Esophagus squamous epithelium (tissue), 5 donors: ENCODE results near the gene KIF3C. TPM values are rescaled to one million over a fixed set of nuclear protein-coding genes. Genes with fewer than 3 reads are reported as not detected.
A peak's percentile ranks its signal among the peaks of the same experiment; 100 is the strongest.
"Not testable (repeated sequence)": the region's sequence is repeated elsewhere in the genome, so short reads cannot be mapped to it uniquely, and the experiment has no call there.

Experiments
- DNase-seq: peaks from one replicate; lab custom pipeline; 2025; lab: John Stamatoyannopoulos, UW
- H3K27ac ChIP-seq, 4 donors: fragments of 200-600 bp; sonication (generic); one replicate each; pipeline ENCODE4 v1.5.1; 2016 to 2019; ENCODE audit warnings: mild to moderate bottlenecking in 1 of 4
- H3K27me3 ChIP-seq, 4 donors: fragments of 200-600 bp; sonication (generic); 1 replicate in 3 of 4; 2 replicates in 1 of 4; pipeline versions ENCODE4 v1.5.1 to v1.6.0; 2017 to 2021; ENCODE audit warnings: antibody characterized with exemption in 1 of 4
- H3K36me3 ChIP-seq, 3 donors: fragments of 200-600 bp; sonication (generic); one replicate each; pipeline ENCODE4 v1.5.1; 2016 to 2019
- H3K4me1 ChIP-seq, 3 donors: fragments of 200-600 bp; sonication (generic); one replicate each; pipeline ENCODE4 v1.5.1; 2017 to 2019
- H3K4me3 ChIP-seq, 4 donors: fragments of 200-600 bp; sonication (generic); 1 replicate in 3 of 4; 2 replicates in 1 of 4; pipeline ENCODE4 v1.5.1; 2016 to 2019; ENCODE audit warnings: mild to moderate bottlenecking in 2 of 4, moderate library complexity in 1 of 4
- H3K9me3 ChIP-seq, 3 donors: fragments of 200-600 bp; sonication (generic); one replicate each; pipeline ENCODE4 v1.5.1; 2016 to 2019
- POLR2A ChIP-seq, 4 donors: fragments of 450-650 bp; IDR thresholded peaks; one replicate each; pipeline ENCODE4 v1.6.1; 2017; ENCODE audit warnings: antibody characterized with exemption in 4 of 4, mild to moderate bottlenecking in 4 of 4, moderate library complexity in 3 of 4
- WGBS, 2 donors: methylation state at CpG; one replicate each; pipeline ENCODE4 v1.1.5; 2018; 5-methylcytosine and 5-hydroxymethylcytosine counted together
- intact Hi-C: fragments of 100-400 bp; cut with DNase I; formaldehyde crosslinking; loops from one replicate; pipeline ENCODE4 v1.15.0; 2022
- total RNA-seq, 4 donors: library from RNA; depleted of rRNA; stranded (reverse); fragments of >200 nt; gene quantifications; one replicate each; pipeline ENCODE4 v1.1.0, GENCODE V29; 2016
- TF ChIP-seq, protein P1 (sequence below), 6 experiments: fragments of 450-650 bp in 4 of 6; fragments of 200-600 bp in 2 of 6; sonication (generic) in 2 of 6; IDR thresholded peaks; one replicate each; pipeline ENCODE4 v1.5.1; 2016 to 2019; ENCODE audit warnings: antibody characterized with exemption in 6 of 6, mild to moderate bottlenecking in 4 of 6, moderate library complexity in 4 of 6
- donor health status: DM: yes; HTN: yes; CAD: no.

The KIF3C gene
- total RNA-seq, 4 donors from 2014 or later: 1.3 to 3.4 (median 1.8) TPM

DNA sequence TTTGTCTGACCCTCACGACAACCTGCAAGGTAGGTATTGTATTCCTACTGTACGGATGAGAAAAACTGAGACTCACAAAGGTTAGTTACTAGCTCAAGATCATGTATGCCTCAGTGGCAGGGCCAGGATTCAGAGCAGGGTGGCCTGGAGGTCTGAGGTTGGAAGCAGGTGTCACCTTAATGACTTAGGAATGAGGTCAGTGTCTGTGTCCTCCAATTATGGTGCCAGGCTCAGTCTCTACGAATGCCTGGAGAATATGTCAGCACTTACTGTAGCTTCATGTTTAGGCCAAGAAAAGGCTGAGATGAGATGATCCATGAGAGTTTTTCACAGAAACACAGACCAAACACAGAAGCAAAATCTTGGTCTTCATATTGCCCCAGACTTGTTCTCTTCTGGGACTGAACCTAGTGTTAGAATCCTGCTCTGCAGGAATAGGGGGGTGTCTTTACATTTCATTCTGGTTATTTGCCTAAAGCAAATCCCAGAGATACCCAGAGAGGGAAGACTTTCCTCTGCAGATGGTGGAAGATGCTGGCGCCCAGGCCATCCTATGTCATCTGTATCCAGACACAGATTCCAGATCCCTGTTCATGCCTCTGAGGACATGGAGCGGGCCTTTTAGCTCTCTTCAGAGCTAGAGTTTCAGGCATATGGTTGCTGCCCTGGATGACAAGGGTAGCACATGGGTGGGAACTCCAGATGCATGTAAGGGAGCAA is 35.3 kb upstream of the KIF3C start:
- intact Hi-C loops: no loop called here
- WGBS, 2 donors: 80% methylated on average over 3 to 5 of the region's 5 CpGs
- Histone ChIP-seq H3K27ac (peak overlapping the region; percentile 79 to 93 (median 86)), H3K36me3 (no peaks in the 10 kb centered on the region), H3K27me3 (no peaks in the 10 kb centered on the region), H3K9me3 (no peaks in the 10 kb centered on the region), H3K4me3 (no peak overlapping the region), H3K4me1 (peaks cover 30 to 82% (median 32%) of the 10 kb centered on the region in 3 donors)
- no peak for DNase-seq
- TF ChIP-seq POLR2A (IDR thresholded peaks at IDR 0.05): peak in 1 of 4 donors; percentile 14
- TF ChIP-seq, protein P1, sequence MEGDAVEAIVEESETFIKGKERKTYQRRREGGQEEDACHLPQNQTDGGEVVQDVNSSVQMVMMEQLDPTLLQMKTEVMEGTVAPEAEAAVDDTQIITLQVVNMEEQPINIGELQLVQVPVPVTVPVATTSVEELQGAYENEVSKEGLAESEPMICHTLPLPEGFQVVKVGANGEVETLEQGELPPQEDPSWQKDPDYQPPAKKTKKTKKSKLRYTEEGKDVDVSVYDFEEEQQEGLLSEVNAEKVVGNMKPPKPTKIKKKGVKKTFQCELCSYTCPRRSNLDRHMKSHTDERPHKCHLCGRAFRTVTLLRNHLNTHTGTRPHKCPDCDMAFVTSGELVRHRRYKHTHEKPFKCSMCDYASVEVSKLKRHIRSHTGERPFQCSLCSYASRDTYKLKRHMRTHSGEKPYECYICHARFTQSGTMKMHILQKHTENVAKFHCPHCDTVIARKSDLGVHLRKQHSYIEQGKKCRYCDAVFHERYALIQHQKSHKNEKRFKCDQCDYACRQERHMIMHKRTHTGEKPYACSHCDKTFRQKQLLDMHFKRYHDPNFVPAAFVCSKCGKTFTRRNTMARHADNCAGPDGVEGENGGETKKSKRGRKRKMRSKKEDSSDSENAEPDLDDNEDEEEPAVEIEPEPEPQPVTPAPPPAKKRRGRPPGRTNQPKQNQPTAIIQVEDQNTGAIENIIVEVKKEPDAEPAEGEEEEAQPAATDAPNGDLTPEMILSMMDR (IDR thresholded peaks at IDR 0.05): no peak

DNA sequence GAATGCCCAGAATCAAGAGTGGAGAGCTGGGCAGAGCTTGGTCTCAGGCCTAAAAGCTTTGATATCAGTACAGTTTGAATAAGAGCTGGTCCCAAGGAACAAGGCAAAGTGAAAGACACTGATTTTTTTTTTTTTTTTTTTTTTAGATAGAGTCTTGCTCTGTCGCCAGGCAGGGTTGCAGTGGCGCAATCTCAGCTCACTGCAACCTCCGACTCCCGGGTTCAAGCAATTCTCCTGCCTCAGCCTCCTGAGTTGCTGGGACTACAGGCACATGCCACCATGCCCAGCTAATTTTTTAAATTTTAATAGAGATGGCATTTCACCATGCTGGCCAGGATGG is 34.4 kb upstream of the KIF3C start:
- H3K9me3 ChIP-seq, H3K36me3 ChIP-seq, H3K4me3 ChIP-seq, H3K27me3 ChIP-seq, DNase-seq, intact Hi-C loops: not testable (repeated sequence)
- peaks cover 39 to 92% (median 41%) of the 10 kb centered on the region in 3 donors for H3K4me1 ChIP-seq
- H3K27ac ChIP-seq: peak overlapping the region; percentile 31 to 93 (median 86)
- 72 to 74% methylated on average over 4 of the region's 4 CpGs for WGBS, 2 donors

DNA sequence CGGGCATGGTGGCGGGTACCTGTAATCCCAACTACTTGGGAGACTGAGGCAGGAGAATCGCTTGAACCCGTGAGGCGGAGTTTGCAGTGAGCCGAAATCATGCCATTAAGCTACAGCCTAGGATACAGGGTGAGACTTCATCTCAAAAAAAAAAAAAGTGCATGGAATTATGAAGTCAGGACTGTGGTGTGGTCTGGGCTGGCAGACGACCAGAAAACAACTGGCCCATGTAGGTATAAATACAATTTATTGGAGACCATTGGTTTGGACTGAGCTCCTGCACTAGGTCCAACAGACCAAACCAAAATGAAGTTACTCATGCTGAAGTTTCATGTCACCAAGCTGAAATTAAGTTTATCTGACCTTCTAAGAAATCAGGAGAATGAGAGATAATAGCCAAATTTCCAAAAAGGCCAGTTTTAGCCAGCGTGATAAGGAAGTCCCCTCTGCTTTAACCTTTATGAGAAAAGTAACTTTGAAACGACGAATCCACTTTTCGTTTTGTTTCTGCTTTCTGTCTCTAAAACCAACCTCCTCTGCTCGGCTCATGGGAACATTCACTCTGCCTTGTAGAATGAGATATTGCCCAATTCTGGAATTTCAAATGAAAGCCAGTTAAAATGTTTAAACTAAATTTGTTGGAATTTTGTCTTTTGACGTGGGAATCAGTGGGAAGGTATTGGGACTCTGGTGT is 33.9 kb upstream of the KIF3C start:
- no peaks in the 10 kb centered on the region for H3K27me3 ChIP-seq
- 76 to 84% methylated on average over 13 of the region's 13 CpGs for WGBS, 2 donors
- no peak overlapping the region for H3K4me3 ChIP-seq
- H3K4me1 ChIP-seq: peaks cover 42 to 97% (median 46%) of the 10 kb centered on the region in 3 donors
- H3K27ac ChIP-seq: peak overlapping the region in 3 of 4 donors; percentile 86 to 93 (median 86)
- no peak for TF ChIP-seq POLR2A (IDR thresholded peaks at IDR 0.05)
- TF ChIP-seq, protein P1 (IDR thresholded peaks at IDR 0.05): no peak
- H3K36me3 ChIP-seq: no peaks in the 10 kb centered on the region
- no peaks in the 10 kb centered on the region for H3K9me3 ChIP-seq
- no peak for DNase-seq
- intact Hi-C loops: no loop called here

DNA sequence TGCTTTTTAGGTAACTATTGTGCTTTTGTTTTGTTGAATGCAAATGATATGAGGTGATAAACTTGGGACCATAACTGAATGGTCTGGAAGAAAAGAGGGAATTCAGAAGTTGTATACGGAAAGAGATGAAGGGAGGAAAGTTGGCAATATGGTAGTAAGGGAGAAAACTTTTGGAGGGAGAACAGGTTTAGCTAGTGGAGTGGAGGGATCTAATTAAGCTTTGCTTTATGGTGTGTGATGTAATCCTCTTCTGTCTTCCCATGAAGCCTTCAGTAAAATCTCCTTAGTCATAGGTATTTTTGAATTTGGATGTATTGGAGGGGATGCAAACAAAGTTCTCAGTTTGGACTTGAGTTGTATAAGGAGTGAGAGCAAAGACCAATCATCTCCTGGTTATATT is 31.4 kb upstream of the KIF3C start:
- intact Hi-C loops: no loop called here
- Histone ChIP-seq H3K4me3 (no peak overlapping the region), H3K9me3 (no peaks in the 10 kb centered on the region), H3K36me3 (no peaks in the 10 kb centered on the region), H3K4me1 (peaks cover 42 to 100% (median 44%) of the 10 kb centered on the region in 3 donors), H3K27me3 (no peaks in the 10 kb centered on the region), H3K27ac (peak overlapping the region; percentile 77 to 93 (median 86))
- 61 to 64% methylated on average over 1 of the region's 1 CpG for WGBS, 2 donors
- DNase-seq: no peak
- TF ChIP-seq, protein P1 (IDR thresholded peaks at IDR 0.05): no peak
- TF ChIP-seq POLR2A (IDR thresholded peaks at IDR 0.05): no peak

DNA sequence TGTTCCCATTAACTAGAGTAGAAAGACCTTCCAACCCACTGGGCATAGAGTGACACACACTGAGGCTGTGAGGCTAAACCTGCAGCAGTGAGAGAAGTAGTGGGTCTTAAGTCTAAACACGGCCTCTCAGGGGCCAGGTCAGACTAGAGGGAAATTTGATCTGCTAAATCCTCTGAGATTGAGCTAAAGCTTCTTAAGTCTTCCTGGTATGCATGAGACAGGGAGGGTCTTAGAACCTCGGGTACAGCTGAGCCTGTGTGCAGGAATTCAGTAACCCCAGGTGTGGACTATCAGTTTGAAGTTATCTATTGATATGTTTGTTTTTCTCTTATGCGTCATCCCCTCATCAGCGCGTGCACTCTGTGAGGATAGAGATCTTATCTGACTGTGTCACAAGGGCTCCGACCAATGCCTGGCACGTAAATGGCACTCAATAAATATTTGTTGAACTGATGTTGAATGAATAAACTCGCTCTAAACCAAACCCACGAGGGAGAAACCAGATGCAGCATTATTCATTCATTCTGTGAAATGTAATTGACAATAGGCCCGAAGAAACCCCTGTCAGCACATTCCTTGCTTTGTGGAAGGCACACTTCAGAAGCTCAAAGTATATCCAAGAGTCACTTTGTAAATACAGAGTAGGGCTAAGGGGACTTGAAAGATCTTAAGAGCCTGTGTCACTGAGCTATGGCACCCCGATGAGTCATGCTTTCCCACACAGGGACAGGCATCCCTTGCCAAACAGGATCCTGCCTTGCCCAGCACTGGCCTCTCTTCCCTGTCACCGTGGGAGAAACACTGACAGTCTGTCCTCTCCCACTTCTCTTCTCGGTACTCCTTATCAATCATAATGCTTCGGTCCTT is 29.9 kb upstream of the KIF3C start:
- no peak for DNase-seq
- no peaks in the 10 kb centered on the region for H3K36me3 ChIP-seq
- no peaks in the 10 kb centered on the region for H3K9me3 ChIP-seq
- H3K4me1 ChIP-seq: peaks cover 32 to 100% (median 40%) of the 10 kb centered on the region in 3 donors
- no peak for TF ChIP-seq POLR2A (IDR thresholded peaks at IDR 0.05)
- TF ChIP-seq, protein P1 (IDR thresholded peaks at IDR 0.05): no peak
- no peaks in the 10 kb centered on the region for H3K27me3 ChIP-seq
- H3K27ac ChIP-seq: peak overlapping the region; percentile 77 to 93 (median 86)
- 23 to 42% methylated on average over 14 of the region's 14 CpGs for WGBS, 2 donors
- H3K4me3 ChIP-seq: no peak overlapping the region
- intact Hi-C loops: no loop called here
